Measurements from ENCODE around the gene CERCAM.

DNA sequence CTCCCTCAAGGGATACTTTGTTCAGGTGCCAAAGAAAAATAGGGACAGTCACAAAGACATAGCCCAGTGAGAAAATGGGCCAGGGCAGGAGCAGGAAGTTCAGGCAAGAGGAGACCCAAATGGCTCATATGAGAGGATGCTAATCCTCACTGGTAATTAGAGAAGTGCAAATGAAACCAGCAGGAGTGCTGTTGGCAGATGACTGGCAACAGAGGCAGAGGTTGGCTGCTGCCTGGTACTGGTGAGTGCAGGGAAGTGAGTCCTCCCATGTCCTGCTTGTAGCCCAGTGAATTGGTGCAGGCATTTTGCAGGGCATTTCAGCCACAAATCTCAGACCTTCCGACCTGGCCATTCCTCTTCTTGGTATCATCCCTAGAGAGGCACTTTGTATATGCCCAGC lies 58.6 kb downstream of the CERCAM start:
- TF ChIP-seq, protein P1, sequence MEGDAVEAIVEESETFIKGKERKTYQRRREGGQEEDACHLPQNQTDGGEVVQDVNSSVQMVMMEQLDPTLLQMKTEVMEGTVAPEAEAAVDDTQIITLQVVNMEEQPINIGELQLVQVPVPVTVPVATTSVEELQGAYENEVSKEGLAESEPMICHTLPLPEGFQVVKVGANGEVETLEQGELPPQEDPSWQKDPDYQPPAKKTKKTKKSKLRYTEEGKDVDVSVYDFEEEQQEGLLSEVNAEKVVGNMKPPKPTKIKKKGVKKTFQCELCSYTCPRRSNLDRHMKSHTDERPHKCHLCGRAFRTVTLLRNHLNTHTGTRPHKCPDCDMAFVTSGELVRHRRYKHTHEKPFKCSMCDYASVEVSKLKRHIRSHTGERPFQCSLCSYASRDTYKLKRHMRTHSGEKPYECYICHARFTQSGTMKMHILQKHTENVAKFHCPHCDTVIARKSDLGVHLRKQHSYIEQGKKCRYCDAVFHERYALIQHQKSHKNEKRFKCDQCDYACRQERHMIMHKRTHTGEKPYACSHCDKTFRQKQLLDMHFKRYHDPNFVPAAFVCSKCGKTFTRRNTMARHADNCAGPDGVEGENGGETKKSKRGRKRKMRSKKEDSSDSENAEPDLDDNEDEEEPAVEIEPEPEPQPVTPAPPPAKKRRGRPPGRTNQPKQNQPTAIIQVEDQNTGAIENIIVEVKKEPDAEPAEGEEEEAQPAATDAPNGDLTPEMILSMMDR (IDR thresholded peaks at IDR 0.05), result no peak
- no peak for TF ChIP-seq POLR2A (IDR thresholded peaks at IDR 0.05)

Measured in esophagus squamous epithelium (tissue), 4 donors.